GM18951 (cell line): ENCODE results near the gene CSRNP3.

ENCODE experiments used
- POLR2A ChIP-seq: IDR thresholded peaks from 4 replicates; pipeline ENCODE4 v1.6.1; 2011; ENCODE audit warnings: mild to moderate bottlenecking; ENCODE audit not compliant: insufficient read length, insufficient read depth; ENCODE audit errors: extremely low read depth
- in situ Hi-C: fragments of 300-500 bp; cut with MboI; formaldehyde crosslinking; loops from one replicate; pipeline ENCODE4 v1.12.0; 2022; ENCODE audit warnings: low sequenced_read_pairs, mixed read lengths, inconsistent platforms; ENCODE audit not compliant: unreplicated experiment

CSRNP3 gene

GRCh38 chr2:165544897-165545296 is 75.4 kb downstream of the CSRNP3 start:
- TF ChIP-seq POLR2A, result no peak
- in situ Hi-C loops, result no loop called here

GRCh38 chr2:165547900-165548299 is 78.4 kb downstream of the CSRNP3 start:
- in situ Hi-C loops, result no loop called here
- no peak for TF ChIP-seq POLR2A

GRCh38 chr2:165549619-165550018 is 80.1 kb downstream of the CSRNP3 start:
- in situ Hi-C loops, result no loop called here
- TF ChIP-seq POLR2A, result no peak

GRCh38 chr2:165558832-165559231 is 89.3 kb downstream of the CSRNP3 start:
- TF ChIP-seq POLR2A, result no peak
- in situ Hi-C loops, result no loop called here

GRCh38 chr2:165560377-165560988 is 91.0 kb downstream of the CSRNP3 start:
- no peak for TF ChIP-seq POLR2A
- in situ Hi-C loops, result no loop called here

GRCh38 chr2:165561516-165561915 is 92.0 kb downstream of the CSRNP3 start:
- TF ChIP-seq POLR2A, result no peak
- in situ Hi-C loops, result no loop called here

GRCh38 chr2:165562233-165562632 is 92.7 kb downstream of the CSRNP3 start:
- in situ Hi-C loops, result no loop called here
- TF ChIP-seq POLR2A, result no peak

- TF ChIP-seq POLR2A, result no peak
- in situ Hi-C loops, result no loop called here
These were observed 94.1 kb downstream of the CSRNP3 start for GRCh38 chr2:165563468-165564225.

GRCh38 chr2:165566008-165566407 is 96.5 kb downstream of the CSRNP3 start:
- in situ Hi-C loops, result no loop called here
- TF ChIP-seq POLR2A, result no peak

- in situ Hi-C loops, result no loop called here
- TF ChIP-seq POLR2A, result no peak
These were observed 97.8 kb downstream of the CSRNP3 start for GRCh38 chr2:165567273-165567672.

- in situ Hi-C loops, result no loop called here
These were observed 98.9 kb downstream of the CSRNP3 start for GRCh38 chr2:165568361-165568760.

GRCh38 chr2:165571477-165571876 is 102.0 kb downstream of the CSRNP3 start:
- TF ChIP-seq POLR2A, result no peak
- in situ Hi-C loops, result no loop called here

More at GRCh38 chr2:165568361-165568760, 98.9 kb downstream of the CSRNP3 start:
- TF ChIP-seq POLR2A, result no peak

- no peak for TF ChIP-seq POLR2A
- in situ Hi-C loops, result no loop called here
These were observed 102.7 kb downstream of the CSRNP3 start for GRCh38 chr2:165572151-165572550.
